HepG2 (cell line): Measurements from ENCODE around the gene RIPK3. TPM values are rescaled to one million over a fixed set of nuclear protein-coding genes. Genes with fewer than 3 reads are reported as not detected.
A peak's percentile ranks its signal among the peaks of the same experiment; 100 is the strongest.

Source experiments
- CHD4 ChIP-seq: fragments of 200-600 bp; sonication (generic); IDR thresholded peaks from 2 replicates; pipeline ENCODE4 v1.7.0; 2017; ENCODE audit warnings: mild to moderate bottlenecking, low read length, borderline replicate concordance
- FOXO1 ChIP-seq: sonication (generic); formaldehyde crosslinking; IDR thresholded peaks from 2 replicates; pipeline ENCODE4 v1.4.0; 2020; ENCODE audit warnings: missing genetic modification reagents
- HOXA3 ChIP-seq: sonication (generic); formaldehyde crosslinking; IDR thresholded peaks from 2 replicates; pipeline ENCODE4 v1.5.0; 2020; ENCODE audit warnings: missing genetic modification reagents
- JUNB ChIP-seq: sonication (generic); formaldehyde crosslinking; IDR thresholded peaks from 2 replicates; pipeline ENCODE4 v1.8.0; 2022; ENCODE audit warnings: missing genetic modification reagents, mild to moderate bottlenecking, borderline replicate concordance
- MAZ ChIP-seq, 2 experiments: sonication (generic) in 1 of 2; formaldehyde crosslinking in 1 of 2; IDR thresholded peaks; 2 replicates each; pipeline versions ENCODE4 v1.5.0 to v1.6.1; 2012 to 2020; ENCODE audit warnings: low read depth in 2 of 2, mild to moderate bottlenecking in 2 of 2, borderline replicate concordance in 1 of 2, improper control_type of control experiment in 1 of 2, low read length in 1 of 2, missing genetic modification reagents in 1 of 2, moderate library complexity in 1 of 2
- MBNL3 ChIP-seq: fragments of 250-450 bp; sonication (Bioruptor Pico); conservative IDR thresholded peaks from 2 replicates; pipeline ENCODE4 v1.8.0; 2022; ENCODE audit warnings: mild to moderate bottlenecking, inconsistent platforms
- MTA3 ChIP-seq: sonication (generic); formaldehyde crosslinking; IDR thresholded peaks from 2 replicates; pipeline ENCODE4 v1.4.0; 2020; ENCODE audit warnings: missing genetic modification reagents
- RCOR2 ChIP-seq: IDR thresholded peaks from 2 replicates; pipeline ENCODE4 v1.6.1; 2016; ENCODE audit warnings: missing biosample characterization, missing genetic modification reagents
- SMYD3 ChIP-seq: sonication (generic); formaldehyde crosslinking; IDR thresholded peaks from 2 replicates; pipeline ENCODE4 v1.8.1; 2023; ENCODE audit warnings: mild to moderate bottlenecking, missing genetic modification reagents
- SYNCRIP ChIP-seq: fragments of 200-400 bp; formaldehyde crosslinking; IDR thresholded peaks from 2 replicates; pipeline ENCODE4 v1.6.1; 2018; ENCODE audit warnings: mild to moderate bottlenecking, low read depth, low read length; ENCODE audit not compliant: insufficient read depth
- ZNF326 ChIP-seq: sonication (generic); formaldehyde crosslinking; IDR thresholded peaks from 2 replicates; pipeline ENCODE4 v1.4.0; 2020; ENCODE audit warnings: missing genetic modification reagents, borderline replicate concordance
- ZNF468 ChIP-seq: sonication (generic); formaldehyde crosslinking; IDR thresholded peaks from 2 replicates; pipeline ENCODE4 v1.8.0; 2022; ENCODE audit warnings: mild to moderate bottlenecking, moderate library complexity, missing genetic modification reagents
- ZNF501 ChIP-seq: sonication (generic); formaldehyde crosslinking; IDR thresholded peaks from 2 replicates; pipeline ENCODE4 v1.5.1; 2020; ENCODE audit warnings: mild to moderate bottlenecking, moderate library complexity, missing genetic modification reagents
- ZZZ3 ChIP-seq: sonication (generic); formaldehyde crosslinking; IDR thresholded peaks from 2 replicates; pipeline ENCODE4 v1.4.0; 2020; ENCODE audit warnings: missing genetic modification reagents, mild to moderate bottlenecking, borderline replicate concordance
- polyA plus RNA-seq, 8 experiments: library from polyadenylated mRNA; depleted of rRNA in 3 of 8; stranded (reverse) in 7 of 8; unstranded in 1 of 8; fragments of >200 nt; fragmentation: Illumina TruSeq in 4 of 8; extraction: Trizol in 4 of 8; gene quantifications; 2 replicates each; pipeline versions ENCODE4 v1.2.1 to v1.2.3, GENCODE V29; 2011 to 2016; ENCODE audit warnings: low read depth in 4 of 8, missing spikeins in 1 of 8, mixed read lengths in 1 of 8; ENCODE audit not compliant: insufficient read depth in 1 of 8
- total RNA-seq, 5 experiments: library from RNA; depleted of rRNA; stranded (reverse); fragments of >200 nt; fragmentation: Illumina TruSeq; extraction: Trizol; gene quantifications; 2 replicates each; pipeline ENCODE4 v1.2.3, GENCODE V29; 2016; ENCODE audit warnings: low read depth in 1 of 5
- TF ChIP-seq, protein P1 (sequence below): sonication (generic); formaldehyde crosslinking; conservative IDR thresholded peaks from 2 replicates; pipeline ENCODE4 v1.4.0; 2020; ENCODE audit warnings: mild to moderate bottlenecking, missing genetic modification reagents, moderate library complexity
- TF ChIP-seq, protein P2 (sequence below): sonication (generic); formaldehyde crosslinking; IDR thresholded peaks from 2 replicates; pipeline ENCODE4 v1.9.0; 2022; ENCODE audit warnings: missing genetic modification reagents, mild to moderate bottlenecking, borderline replicate concordance
- TF ChIP-seq, protein P3 (sequence below): sonication (generic); formaldehyde crosslinking; IDR thresholded peaks from 2 replicates; pipeline ENCODE4 v1.4.0; 2020; ENCODE audit warnings: mild to moderate bottlenecking, missing genetic modification reagents
- TF ChIP-seq, protein P4 (sequence below): sonication (generic); formaldehyde crosslinking; IDR thresholded peaks from 2 replicates; pipeline ENCODE4 v1.5.0; 2020; ENCODE audit warnings: mild to moderate bottlenecking, missing genetic modification reagents
- TF ChIP-seq, protein P5 (sequence below): sonication (generic); formaldehyde crosslinking; IDR thresholded peaks from 2 replicates; pipeline ENCODE4 v1.5.0; 2020; ENCODE audit warnings: mild to moderate bottlenecking, missing genetic modification reagents

Gene RIPK3
- total and polyA plus RNA-seq, 2 of the 13 experiments (the other 11 are each of a cell fraction or from before 2014, with no cell fraction given) = not detected

DNA sequence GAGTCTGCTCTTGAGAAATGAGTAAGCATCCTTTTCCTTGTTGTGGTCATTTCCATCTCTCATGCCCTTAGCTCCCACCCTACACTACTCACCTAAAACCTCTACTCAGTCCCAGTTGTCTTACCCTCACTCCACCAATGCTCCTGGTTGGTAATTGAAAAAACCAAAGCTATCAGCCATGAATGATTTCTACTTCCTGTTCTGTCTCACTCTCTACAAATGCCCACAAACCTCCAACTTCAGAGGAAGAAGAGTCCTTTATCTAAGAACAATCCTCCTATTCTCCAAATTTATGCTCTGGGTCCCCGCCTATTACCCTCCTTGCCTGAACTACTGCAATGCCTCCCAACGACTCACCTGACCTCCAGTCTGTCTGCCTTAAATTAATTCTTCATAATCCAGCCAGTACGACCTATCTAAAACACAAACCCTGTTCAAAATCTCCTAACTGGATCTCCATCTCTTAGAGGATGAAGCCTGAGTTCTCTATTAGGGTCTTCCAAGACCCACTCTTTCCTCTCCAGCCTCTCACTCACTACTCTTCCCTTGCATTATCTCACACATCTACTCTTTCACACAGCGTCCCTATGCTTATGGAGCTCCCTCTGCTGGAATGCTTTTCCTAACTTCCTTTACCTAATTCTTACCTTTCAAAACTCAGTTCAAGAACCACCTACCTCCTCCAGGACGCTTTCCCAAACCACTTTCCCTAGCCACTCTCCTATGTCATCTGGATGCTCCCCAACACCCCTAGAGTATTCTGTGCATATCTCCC, 42.4 kb downstream of the RIPK3 start (continued):
- TF ChIP-seq JUNB (CRISPR knock-in tag) (no peak), HOXA3 (no peak), CHD4 (no peak), ZNF326 (no peak), MTA3 (CRISPR knock-in tag) (no peak), MAZ (IDR thresholded peaks at IDR 0.05; ENCODE audit: borderline replicate concordance, low read depth, low read length) (no peak), MAZ (CRISPR knock-in tag; IDR thresholded peaks at IDR 0.05; ENCODE audit: low read depth) (no peak), FOXO1 (CRISPR knock-in tag) (peak; percentile 25; the same call in 1 of the 2 replicates), SMYD3 (CRISPR knock-in tag) (no peak), SYNCRIP (no peak), ZNF468 (CRISPR knock-in tag) (no peak), MBNL3 (CRISPR knock-in tag) (0 out of 2 replicates have a peak, but pooled peaks have one; percentile 47), RCOR2 (CRISPR knock-in tag) (no peak), ZNF501 (CRISPR knock-in tag) (no peak), ZZZ3 (CRISPR knock-in tag) (no peak)
- TF ChIP-seq, protein P1, sequence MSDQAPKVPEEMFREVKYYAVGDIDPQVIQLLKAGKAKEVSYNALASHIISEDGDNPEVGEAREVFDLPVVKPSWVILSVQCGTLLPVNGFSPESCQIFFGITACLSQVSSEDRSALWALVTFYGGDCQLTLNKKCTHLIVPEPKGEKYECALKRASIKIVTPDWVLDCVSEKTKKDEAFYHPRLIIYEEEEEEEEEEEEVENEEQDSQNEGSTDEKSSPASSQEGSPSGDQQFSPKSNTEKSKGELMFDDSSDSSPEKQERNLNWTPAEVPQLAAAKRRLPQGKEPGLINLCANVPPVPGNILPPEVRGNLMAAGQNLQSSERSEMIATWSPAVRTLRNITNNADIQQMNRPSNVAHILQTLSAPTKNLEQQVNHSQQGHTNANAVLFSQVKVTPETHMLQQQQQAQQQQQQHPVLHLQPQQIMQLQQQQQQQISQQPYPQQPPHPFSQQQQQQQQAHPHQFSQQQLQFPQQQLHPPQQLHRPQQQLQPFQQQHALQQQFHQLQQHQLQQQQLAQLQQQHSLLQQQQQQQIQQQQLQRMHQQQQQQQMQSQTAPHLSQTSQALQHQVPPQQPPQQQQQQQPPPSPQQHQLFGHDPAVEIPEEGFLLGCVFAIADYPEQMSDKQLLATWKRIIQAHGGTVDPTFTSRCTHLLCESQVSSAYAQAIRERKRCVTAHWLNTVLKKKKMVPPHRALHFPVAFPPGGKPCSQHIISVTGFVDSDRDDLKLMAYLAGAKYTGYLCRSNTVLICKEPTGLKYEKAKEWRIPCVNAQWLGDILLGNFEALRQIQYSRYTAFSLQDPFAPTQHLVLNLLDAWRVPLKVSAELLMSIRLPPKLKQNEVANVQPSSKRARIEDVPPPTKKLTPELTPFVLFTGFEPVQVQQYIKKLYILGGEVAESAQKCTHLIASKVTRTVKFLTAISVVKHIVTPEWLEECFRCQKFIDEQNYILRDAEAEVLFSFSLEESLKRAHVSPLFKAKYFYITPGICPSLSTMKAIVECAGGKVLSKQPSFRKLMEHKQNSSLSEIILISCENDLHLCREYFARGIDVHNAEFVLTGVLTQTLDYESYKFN (CRISPR knock-in tag) = no peak
- TF ChIP-seq, protein P2, sequence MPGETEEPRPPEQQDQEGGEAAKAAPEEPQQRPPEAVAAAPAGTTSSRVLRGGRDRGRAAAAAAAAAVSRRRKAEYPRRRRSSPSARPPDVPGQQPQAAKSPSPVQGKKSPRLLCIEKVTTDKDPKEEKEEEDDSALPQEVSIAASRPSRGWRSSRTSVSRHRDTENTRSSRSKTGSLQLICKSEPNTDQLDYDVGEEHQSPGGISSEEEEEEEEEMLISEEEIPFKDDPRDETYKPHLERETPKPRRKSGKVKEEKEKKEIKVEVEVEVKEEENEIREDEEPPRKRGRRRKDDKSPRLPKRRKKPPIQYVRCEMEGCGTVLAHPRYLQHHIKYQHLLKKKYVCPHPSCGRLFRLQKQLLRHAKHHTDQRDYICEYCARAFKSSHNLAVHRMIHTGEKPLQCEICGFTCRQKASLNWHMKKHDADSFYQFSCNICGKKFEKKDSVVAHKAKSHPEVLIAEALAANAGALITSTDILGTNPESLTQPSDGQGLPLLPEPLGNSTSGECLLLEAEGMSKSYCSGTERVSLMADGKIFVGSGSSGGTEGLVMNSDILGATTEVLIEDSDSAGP (CRISPR knock-in tag) = no peak
- TF ChIP-seq, protein P3, sequence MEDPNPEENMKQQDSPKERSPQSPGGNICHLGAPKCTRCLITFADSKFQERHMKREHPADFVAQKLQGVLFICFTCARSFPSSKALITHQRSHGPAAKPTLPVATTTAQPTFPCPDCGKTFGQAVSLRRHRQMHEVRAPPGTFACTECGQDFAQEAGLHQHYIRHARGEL (CRISPR knock-in tag) = no peak
- TF ChIP-seq, protein P4, sequence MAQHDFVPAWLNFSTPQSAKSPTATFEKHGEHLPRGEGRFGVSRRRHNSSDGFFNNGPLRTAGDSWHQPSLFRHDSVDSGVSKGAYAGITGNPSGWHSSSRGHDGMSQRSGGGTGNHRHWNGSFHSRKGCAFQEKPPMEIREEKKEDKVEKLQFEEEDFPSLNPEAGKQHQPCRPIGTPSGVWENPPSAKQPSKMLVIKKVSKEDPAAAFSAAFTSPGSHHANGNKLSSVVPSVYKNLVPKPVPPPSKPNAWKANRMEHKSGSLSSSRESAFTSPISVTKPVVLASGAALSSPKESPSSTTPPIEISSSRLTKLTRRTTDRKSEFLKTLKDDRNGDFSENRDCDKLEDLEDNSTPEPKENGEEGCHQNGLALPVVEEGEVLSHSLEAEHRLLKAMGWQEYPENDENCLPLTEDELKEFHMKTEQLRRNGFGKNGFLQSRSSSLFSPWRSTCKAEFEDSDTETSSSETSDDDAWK (CRISPR knock-in tag) = no peak
- TF ChIP-seq, protein P5, sequence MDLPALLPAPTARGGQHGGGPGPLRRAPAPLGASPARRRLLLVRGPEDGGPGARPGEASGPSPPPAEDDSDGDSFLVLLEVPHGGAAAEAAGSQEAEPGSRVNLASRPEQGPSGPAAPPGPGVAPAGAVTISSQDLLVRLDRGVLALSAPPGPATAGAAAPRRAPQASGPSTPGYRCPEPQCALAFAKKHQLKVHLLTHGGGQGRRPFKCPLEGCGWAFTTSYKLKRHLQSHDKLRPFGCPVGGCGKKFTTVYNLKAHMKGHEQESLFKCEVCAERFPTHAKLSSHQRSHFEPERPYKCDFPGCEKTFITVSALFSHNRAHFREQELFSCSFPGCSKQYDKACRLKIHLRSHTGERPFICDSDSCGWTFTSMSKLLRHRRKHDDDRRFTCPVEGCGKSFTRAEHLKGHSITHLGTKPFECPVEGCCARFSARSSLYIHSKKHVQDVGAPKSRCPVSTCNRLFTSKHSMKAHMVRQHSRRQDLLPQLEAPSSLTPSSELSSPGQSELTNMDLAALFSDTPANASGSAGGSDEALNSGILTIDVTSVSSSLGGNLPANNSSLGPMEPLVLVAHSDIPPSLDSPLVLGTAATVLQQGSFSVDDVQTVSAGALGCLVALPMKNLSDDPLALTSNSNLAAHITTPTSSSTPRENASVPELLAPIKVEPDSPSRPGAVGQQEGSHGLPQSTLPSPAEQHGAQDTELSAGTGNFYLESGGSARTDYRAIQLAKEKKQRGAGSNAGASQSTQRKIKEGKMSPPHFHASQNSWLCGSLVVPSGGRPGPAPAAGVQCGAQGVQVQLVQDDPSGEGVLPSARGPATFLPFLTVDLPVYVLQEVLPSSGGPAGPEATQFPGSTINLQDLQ = no peak
